ENCODE measurements around the gene UBD. TPM values are rescaled to one million over a fixed set of nuclear protein-coding genes. Genes with fewer than 3 reads are reported as not detected.

The UBD gene
- total RNA-seq, 2 donors from 2014 or later, result not detected

DNA sequence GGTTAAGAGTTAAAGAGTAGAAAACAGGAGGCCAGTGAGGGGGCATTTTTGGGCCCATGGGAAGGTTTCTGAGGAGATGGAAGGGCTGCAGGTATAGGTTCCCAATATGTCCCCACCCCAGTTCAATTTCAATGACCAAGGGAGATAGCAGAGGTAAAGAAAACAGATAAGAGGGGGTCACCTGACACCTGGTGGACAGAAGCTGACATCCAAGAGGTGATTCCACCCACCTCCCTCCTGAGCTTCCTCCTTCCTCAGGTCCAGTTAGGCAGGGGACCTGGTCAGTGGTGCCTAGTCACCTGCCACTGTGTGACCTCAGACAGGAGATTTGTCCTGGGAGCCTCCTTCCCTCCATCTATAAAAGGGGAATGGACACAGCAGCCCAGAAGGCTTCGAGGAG lies 42.3 kb downstream of the UBD start:
- H3K27me3 ChIP-seq (replicated peaks; ENCODE audit: insufficient read depth), result no peaks in the 10 kb centered on the region
- ATAC-seq (ENCODE audit: insufficient number of reproducible peaks, low FRiP score, low read depth) (no peak), DNase-seq (ENCODE audit: low spot score) (no peak)
- H3K4me1 ChIP-seq (ENCODE audit: control insufficient read depth in 1 of 2, low read depth in 2 of 2), result no peaks in the 10 kb centered on the region
- TF ChIP-seq, protein P1, sequence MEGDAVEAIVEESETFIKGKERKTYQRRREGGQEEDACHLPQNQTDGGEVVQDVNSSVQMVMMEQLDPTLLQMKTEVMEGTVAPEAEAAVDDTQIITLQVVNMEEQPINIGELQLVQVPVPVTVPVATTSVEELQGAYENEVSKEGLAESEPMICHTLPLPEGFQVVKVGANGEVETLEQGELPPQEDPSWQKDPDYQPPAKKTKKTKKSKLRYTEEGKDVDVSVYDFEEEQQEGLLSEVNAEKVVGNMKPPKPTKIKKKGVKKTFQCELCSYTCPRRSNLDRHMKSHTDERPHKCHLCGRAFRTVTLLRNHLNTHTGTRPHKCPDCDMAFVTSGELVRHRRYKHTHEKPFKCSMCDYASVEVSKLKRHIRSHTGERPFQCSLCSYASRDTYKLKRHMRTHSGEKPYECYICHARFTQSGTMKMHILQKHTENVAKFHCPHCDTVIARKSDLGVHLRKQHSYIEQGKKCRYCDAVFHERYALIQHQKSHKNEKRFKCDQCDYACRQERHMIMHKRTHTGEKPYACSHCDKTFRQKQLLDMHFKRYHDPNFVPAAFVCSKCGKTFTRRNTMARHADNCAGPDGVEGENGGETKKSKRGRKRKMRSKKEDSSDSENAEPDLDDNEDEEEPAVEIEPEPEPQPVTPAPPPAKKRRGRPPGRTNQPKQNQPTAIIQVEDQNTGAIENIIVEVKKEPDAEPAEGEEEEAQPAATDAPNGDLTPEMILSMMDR (IDR thresholded peaks at IDR 0.05), result no peak
- H3K9me3 ChIP-seq, result no peaks in the 10 kb centered on the region
- no peak overlapping the region for H3K4me3 ChIP-seq
- no peak overlapping the region for H3K27ac ChIP-seq
- H3K36me3 ChIP-seq, result no peaks in the 10 kb centered on the region

DNA sequence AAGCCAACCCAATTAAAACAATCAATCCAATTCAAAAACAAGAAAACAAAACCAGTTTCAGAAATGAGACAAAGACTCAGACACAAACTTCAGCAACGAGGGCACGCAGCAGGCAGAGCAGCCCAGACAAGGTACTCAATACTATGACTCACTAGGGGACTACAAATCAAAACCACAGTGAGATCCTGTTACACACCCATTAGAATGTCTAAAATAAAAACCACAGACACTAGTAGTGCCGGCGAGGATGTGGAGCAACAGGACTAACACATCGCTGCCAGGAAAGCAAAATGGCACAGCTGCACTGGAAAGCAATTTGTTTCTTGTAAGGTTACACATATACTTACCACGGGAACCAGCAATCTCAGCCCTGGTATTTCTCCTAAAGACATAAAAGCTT lies 43.4 kb downstream of the UBD start:
- Histone ChIP-seq H3K27ac (no peak overlapping the region), H3K9me3 (no peaks in the 10 kb centered on the region), H3K27me3 (replicated peaks; ENCODE audit: insufficient read depth) (no peaks in the 10 kb centered on the region), H3K4me3 (no peak overlapping the region), H3K4me1 (ENCODE audit: control insufficient read depth in 1 of 2, low read depth in 2 of 2) (no peaks in the 10 kb centered on the region), H3K36me3 (no peaks in the 10 kb centered on the region)
- DNase-seq (ENCODE audit: low spot score) (no peak), ATAC-seq (ENCODE audit: insufficient number of reproducible peaks, low FRiP score, low read depth) (no peak)
- TF ChIP-seq, protein P1 (IDR thresholded peaks at IDR 0.05), result no peak

DNA sequence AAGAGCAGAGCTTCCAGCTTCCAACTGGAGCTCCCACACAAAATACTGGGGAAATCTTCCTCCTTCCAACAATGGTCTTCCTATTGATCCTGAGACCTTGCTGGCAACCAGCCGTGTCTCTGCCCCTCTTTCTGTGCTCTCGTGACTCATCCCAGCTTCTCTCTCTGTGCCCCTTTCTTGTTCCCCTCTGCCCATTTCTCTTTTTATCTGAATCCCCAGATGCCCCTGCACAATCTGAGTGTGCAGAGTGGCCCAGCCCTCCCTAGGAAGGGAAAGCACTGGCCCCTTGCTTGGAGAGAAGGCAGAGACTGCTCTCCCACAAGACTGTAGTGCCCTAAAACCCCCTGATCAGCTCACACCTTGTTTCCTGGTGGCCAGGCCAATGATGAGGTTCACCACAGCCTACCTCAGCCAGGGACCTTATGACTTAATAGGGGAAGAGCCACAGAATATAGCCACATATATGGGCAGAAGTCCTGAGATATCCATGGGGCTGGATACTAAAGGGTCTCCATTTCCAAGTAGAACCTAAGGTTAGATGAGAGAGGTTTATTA lies 48.7 kb downstream of the UBD start:
- DNase-seq (ENCODE audit: low spot score) (no peak), ATAC-seq (ENCODE audit: insufficient number of reproducible peaks, low FRiP score, low read depth) (no peak)
- no peak overlapping the region for H3K27ac ChIP-seq
- H3K9me3 ChIP-seq, result no peaks in the 10 kb centered on the region
- TF ChIP-seq, protein P1 (IDR thresholded peaks at IDR 0.05), result no peak
- H3K4me1 ChIP-seq (ENCODE audit: control insufficient read depth in 1 of 2, low read depth in 2 of 2), result no peaks in the 10 kb centered on the region
- no peaks in the 10 kb centered on the region for H3K36me3 ChIP-seq
- no peaks in the 10 kb centered on the region for H3K27me3 ChIP-seq (replicated peaks; ENCODE audit: insufficient read depth)
- H3K4me3 ChIP-seq, result no peak overlapping the region

DNA sequence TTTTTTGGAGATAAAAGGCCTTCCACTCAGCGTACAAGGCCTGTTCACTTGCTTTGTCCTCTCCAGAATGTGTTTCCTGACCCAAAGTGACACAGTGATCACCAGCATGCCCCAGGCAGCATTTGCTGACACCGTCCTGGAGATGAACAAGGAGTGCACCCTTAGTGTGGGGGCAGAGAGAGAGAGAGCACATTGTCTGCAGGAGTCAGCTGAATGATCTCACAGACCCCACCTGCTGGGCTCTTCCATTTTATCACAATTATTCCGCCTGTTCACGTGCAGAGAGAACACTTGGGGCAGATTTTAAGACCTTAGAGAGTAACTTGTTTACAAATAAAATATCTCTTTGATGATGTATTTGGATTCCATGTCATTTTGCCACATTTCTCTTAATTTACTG lies 49.3 kb downstream of the UBD start:
- DNase-seq (ENCODE audit: low spot score) (no peak), ATAC-seq (ENCODE audit: insufficient number of reproducible peaks, low FRiP score, low read depth) (no peak)
- TF ChIP-seq, protein P1 (IDR thresholded peaks at IDR 0.05), result no peak

DNA sequence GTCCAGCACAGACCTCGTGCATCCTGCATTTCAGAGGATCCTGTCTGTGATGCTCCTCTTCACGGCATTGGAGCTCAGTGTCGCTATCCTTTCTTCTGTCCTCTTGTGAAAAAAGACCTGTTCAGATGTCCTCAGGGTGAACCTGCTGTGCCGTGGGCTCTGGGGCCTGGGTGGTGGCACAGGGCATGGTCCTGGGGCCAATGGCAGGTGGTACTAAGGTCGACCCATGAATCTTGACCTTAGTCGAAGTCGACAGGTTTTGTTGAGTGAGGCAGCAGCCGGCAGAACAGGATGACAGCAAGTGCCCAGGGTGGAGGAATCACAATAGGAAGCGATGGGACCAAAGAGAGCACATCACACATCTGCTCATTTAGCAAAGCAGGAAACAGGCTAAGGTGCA lies 49.8 kb downstream of the UBD start:
- H3K27ac ChIP-seq, result no peak overlapping the region
- TF ChIP-seq, protein P1 (IDR thresholded peaks at IDR 0.05), result no peak
- no peaks in the 10 kb centered on the region for H3K36me3 ChIP-seq
- DNase-seq (ENCODE audit: low spot score) (no peak), ATAC-seq (ENCODE audit: insufficient number of reproducible peaks, low FRiP score, low read depth) (no peak)
- H3K27me3 ChIP-seq (replicated peaks; ENCODE audit: insufficient read depth), result no peaks in the 10 kb centered on the region
- no peak overlapping the region for H3K4me3 ChIP-seq
- H3K4me1 ChIP-seq (ENCODE audit: control insufficient read depth in 1 of 2, low read depth in 2 of 2), result no peaks in the 10 kb centered on the region
- H3K9me3 ChIP-seq, result no peaks in the 10 kb centered on the region

More for the DNA sequence above, 49.3 kb downstream of the UBD start:
- no peaks in the 10 kb centered on the region for H3K27me3 ChIP-seq (replicated peaks; ENCODE audit: insufficient read depth)
- no peak overlapping the region for H3K4me3 ChIP-seq
- H3K27ac ChIP-seq, result no peak overlapping the region
- no peaks in the 10 kb centered on the region for H3K4me1 ChIP-seq (ENCODE audit: control insufficient read depth in 1 of 2, low read depth in 2 of 2)
- no peaks in the 10 kb centered on the region for H3K9me3 ChIP-seq
- H3K36me3 ChIP-seq, result no peaks in the 10 kb centered on the region
